GM19455 (cell line): ENCODE measurements around the gene GNG8.
"Not testable (repeated sequence)": the region's sequence is repeated elsewhere in the genome, so short reads cannot be mapped to it uniquely, and the experiment has no call there.

Experiments used
- ATAC-seq: cut with Tn5 transposase; IDR thresholded peaks from one replicate; pipeline ENCODE4 v1.9.1; 2021; ENCODE audit not compliant: unreplicated experiment

Gene GNG8

DNA sequence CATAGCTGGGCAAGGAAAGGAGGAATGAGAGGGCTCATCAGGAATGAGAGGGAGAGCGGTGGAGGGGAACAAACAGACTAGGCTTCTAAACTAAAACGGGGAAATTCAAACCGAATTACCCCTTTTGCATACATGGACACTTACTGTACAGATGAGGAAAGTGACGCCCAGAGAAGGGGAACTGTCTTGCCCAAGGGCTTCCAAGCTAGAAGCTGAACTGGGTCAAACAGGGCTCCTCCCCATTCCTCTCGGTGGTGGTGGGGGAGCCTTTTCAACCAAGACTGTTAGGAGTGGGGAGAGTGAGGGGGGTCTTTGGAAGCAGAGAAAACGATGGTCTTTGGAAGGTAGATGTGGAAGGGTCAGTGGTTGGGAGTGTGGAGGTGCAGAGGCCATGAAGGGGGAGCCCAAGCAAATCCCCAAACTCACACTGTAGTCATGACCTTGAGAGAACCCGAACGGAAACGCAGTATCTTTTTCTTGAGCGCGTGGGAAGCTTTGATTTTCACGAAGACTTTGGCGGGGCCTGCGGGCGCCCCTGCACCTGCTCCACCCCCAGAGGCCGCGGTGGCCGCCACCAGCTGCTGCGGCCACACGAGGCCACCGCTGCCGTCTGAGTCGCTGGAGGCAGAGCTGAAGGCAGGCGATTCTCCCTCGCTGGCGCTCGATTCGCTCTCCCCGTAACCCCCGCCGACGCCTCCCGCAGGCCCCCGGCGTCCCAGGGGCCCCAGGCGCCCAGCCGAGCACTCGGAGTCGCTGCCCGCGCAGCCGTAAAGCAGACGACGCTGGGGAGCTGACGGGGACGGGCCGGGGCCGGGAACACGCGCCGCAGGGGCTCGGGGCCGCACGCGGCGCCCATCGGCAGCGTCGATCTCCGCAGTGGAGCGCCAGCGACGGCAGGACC is 12.3 kb upstream of the GNG8 start:
- ATAC-seq = no peak

DNA sequence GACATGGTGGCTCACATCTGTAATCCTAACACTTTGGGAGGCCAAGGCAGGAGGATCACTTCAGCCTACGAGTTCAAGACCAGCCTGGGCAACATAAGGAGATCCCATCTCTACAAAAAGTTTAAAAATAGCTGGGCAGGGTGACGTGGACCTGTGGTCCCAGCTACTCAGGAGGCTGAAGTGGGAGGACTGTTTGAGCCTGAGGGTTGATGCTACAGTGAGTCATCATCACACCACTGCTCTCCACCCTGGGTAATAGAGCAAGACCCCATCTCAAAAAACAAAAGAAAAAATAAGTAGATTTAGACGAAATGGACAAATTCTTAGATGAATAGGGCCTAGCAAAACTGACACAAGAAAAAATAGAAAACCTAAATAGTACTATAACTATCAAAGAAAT is 10.4 kb upstream of the GNG8 start:
- ATAC-seq = no peak

DNA sequence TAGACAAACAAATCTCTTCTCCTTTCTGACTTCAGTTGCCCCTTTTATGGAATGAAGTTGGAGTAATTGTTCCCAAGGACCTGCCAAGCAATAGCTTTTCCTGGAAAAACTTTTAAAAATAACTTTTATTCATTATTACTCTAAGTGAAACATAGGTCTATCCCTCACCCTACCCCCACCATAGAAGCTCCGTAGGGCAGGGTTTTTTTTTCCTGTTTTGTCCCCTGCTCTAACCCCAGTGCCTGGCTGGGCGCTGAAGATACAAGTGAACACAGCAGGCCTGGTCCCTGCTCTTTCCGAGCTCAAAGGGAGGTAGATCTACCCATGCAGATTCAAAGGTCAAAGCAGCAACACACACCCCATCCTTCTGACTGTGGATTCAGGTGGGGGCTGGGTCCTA is 8.7 kb upstream of the GNG8 start:
- no peak for ATAC-seq

- ATAC-seq = no peak
Measured at GRCh38 chr19:46640656-46641055, 4.7 kb upstream of the GNG8 start.

GRCh38 chr19:46639358-46640182 is 3.6 kb upstream of the GNG8 start:
- no peak for ATAC-seq

- ATAC-seq = no peak
Measured at GRCh38 chr19:46637224-46637623, 1.2 kb upstream of the GNG8 start.

DNA sequence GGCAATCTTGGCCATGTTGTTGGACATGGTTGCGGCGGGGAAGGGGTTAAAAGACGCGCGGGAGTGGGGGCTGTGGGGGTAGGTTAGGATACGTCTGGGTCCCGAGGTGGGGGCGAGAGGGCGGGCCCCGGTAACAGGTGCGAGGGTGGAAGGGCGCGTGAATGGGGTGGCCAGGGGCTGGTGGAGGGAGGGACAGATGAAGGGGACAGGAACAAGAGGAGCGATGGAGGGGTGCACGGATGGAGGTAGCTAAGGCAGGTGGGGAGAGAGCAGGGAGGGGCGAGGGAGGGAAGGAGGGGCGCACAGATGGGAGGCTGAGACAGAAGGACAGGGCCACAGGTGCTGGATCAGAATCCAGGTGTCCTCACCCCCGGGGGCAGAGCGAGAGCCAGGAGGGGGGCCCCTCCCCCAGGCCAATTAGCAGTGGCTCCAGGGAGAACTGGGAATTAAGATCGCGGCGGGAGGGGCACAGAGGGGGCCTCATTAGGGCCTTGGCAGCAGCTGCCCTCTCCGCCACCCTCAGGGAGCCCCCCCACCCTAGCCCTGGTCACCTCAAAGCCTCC is 1.3 kb downstream of the GNG8 start:
- ATAC-seq = no peak

DNA sequence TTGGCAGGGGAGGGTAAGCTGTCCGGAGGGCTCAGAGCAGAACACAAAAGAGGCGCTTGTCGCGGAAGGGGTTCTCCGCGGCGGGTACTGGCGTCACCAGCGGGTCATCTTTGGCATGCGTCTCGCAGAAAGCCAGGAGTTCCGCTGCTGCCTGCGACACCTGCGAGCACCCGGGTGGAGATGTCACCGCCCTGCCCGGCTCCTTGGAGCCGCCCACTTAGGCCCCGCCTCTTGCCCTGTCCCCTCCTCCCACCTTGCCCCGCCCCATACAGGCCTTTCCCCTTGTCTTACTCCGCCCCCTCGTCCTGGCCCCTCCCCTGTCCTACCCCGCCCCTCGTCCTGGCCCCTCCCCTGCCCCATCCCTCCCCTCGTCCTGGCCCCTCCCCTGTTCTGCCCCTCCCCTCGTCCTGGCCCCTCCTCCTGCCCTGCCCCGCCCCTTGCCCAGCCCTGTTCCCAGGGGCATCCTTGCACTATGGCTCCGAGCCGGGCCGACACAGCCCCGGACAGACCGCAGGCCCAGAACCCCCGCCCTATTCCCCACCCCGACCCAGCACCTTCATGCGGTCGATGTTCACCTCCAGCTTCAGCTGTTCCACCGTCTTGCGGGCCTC is 1.9 kb downstream of the GNG8 start:
- ATAC-seq = no peak

DNA sequence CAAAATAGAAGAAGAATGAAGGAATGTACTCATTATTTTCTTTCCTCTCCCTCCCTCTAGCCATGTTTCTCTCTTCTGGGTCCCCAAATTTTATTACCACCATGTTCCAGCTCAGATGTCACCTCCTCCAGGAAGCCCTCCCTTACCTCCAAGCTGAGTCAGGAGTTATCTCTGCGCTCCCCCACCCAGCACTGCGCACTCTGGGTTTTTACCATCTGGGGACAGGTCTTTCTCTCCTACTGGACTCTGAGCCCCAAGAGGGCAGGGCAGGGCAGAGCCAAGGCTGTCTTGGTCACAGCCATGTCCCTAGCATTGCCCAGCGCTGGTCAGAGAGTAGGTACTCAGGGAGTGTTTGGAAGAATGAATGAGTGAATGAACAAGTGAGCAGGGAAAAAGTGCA is 2.9 kb downstream of the GNG8 start:
- ATAC-seq = no peak

DNA sequence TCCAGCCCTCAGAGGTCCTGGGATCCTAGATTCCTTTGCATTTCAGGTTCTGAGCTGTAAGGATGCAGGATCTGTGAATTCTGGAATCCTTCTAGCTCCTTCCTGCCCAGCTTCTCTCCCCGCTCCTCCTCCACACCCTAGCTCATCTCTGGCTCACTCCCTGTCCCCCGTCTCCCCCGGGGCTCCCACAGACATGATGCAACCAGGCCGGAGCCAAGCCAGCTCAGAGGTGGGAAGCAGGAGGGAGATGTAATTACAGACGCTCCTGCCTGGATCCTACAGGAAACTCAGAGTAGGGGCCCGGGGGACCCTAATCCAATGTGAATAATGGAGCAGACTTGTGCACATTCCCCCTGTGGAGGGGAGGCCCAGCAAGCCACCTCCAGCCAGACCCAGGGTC is 4.5 kb downstream of the GNG8 start:
- ATAC-seq = no peak

DNA sequence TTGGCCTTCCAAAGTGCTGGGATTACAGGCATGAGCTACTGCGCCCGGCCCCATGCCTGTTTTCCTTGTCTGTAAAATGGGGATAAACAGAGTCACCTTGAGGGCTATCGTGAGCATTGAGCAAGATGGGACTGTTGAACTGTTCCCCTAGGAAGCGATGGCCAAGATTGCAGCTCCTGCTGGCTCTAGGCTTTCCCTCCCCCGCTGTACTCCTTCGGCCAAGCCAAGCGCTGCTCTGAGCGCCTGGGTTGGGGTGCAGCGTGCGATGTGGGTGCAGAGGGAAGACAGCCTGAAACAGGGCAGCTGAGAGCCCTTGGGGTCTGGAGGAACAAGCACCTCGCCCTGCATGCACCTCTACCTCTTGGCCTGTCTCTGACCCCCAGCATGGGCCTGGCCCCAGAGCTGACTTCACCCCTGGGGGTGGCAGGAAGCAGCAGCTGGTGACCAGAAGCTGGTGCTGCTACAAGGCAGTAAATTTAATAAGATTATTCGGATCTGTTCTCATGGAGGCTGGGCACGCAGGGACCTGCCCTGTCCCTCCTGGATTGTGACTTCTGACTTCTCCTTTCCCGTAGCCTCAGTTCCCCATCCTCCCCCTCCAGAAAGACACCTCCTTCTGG is 5.3 kb downstream of the GNG8 start:
- no peak for ATAC-seq

GRCh38 chr19:46629546-46630025 is 6.4 kb downstream of the GNG8 start:
- no peak for ATAC-seq

DNA sequence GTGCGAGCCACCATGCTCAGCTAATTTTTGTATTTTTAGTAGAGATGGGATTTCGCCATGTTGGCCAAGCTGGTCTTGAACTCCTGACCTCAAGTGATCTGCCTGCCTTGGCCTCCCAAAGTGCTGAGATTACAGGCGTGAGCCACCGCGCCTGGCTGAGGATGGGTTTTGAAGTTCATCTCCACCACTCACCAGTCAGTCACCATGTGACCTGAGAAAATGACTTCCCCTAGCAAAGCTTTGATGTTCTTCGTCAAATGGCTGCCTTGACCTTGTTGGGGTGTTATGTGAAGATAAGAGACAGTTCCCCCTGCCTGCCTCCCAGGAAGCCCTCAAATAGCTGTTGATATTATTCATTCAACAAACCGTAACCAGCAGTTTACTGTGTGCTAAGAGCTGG is 7.0 kb downstream of the GNG8 start:
- ATAC-seq = not testable (repeated sequence)

DNA sequence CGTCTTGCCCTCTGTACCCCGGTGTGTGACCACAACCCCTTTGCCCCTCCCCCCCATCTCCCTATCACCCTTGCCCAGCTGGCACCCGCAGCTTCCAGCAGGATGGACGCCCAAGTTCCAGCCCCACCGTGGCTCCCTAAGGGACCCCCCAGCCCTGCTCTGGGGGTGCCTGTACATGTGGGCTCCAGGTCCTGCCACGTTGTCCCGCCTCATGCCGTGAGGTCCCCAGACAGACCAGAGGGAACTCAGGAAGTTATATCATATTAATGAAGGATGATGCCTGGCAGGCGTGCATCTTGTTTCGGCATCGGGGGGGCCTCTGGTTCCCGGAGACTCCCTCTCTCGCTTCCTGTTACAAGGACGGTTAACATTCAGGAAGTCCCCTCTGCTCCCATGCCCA is 9.6 kb downstream of the GNG8 start:
- ATAC-seq = no peak

DNA sequence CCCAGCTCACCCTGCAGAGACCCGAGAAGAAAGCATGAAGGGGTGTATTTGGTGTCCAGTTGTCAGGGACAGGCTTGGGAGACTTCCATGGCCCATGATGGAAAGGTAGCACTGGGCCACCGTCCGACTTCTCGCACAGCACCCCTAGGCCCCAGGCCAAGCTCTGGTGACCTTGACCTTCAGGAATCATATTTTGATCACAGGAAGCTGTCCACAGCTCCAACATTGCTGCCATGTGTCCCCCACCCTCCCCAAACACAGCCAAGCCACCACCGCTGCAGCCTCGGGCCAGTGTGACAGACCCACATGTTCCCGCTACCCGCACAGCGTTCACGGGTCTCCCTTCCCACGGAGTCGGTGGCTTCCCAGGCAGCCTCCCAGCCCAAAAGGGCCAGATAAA is 10.3 kb downstream of the GNG8 start:
- ATAC-seq = no peak

DNA sequence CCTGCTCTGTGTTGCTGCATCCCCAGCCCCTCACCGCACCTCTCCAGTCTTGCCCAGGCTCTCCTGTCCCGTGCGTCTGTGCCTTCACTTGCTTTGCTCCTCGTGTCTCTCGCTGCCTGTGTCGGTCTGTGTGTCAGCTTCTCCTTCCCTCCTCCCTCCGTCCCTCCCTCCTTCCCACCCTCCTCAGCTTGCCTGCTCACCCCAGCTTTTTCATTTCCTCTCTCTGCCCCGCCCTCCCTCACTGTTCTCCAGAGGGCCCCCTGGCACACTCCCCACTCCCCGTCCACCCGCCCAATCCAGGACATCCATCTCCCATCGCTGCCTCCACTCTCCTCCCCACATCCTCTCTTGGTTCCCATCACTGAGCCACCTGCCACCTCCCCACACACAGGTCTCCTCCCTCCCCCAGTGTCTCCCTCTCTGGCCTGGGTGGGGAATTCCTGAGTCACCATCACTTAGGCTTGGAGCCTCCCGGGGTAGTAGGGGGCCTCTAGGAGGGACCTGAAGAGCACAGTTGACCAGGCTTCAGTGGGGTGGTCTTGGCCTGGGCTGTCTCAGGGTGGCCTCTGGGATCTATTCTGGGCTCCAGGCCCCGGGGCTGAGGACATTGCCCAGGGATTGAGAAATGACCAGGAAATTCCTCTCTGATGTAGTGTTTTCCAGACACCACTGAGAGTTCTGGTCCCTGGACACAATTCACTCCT is 10.9 kb downstream of the GNG8 start, which contains the start of gene PTGIR:
PTGIR (minus strand) TSS at position 132 of the 704 bp plus-strand sequence. CDS start 864 bp downstream, outside the sequence.
- no peak for ATAC-seq

- ATAC-seq = no peak
Measured at GRCh38 chr19:46623915-46624502, 12.0 kb downstream of the GNG8 start.

DNA sequence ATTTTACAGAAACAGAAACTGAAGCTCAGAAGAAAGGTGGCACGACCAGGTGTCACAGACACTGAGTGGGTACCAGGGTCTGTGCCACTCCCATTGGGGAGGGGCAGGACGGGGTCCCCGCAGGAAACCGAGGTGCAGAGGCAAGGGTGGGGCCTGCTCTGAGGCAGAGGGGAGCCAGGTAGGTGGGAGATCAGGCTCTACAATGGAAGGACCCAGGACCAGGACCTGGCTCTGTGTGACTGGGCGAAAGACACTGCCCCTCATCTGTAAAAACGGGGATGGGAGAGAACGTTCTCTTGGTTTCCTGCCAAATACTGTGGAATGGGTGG is 13.9 kb downstream of the GNG8 start:
- no peak for ATAC-seq

DNA sequence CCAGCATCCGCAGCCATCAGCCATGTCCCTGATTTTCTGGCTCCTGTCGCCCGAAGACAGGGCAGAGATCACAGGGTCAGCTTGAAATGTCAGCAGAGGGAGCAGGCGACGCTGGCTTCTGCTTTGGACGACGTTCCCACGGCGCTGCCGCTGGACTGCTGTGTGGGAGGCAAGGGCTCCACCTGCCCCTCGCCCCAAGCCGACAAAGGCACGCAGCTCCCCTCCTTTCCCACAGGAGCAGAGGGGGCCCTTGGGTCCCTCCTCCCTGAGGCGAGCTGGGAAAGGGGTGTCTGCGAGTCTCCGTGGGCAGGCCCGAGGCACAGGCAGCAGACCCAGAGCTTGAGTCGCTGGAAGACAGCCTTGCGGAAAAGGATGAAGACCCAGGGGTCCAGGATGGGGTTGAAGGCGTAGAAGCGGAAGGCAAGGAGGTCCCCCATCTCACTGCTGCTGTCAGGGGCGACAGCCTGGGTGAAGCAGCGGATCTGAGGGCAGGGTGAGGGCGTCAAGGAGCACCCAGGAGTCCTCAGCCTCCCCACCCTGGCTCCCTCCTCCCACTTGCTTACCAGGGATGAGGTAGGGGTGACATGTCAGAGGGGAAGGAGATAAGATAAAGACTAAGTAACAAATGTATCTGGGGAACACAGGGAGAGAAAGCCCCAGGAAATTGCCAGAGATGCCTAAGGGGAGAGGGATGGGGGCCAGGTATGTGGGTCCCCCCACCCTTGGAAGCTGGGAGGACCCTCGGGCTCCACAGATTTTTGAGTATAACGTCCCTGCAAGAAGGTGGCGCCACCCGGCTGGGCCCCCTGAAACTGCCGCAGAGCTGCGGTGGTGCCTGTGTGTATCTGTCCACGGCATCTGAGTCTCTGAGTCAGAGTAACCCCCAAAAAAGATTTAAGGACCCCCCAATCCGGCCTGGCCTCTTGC is 14.5 kb downstream of the GNG8 start:
- no peak for ATAC-seq
